Suprapubic skin (tissue), 4 donors: ENCODE results near the gene INTS11. TPM values are rescaled to one million over a fixed set of nuclear protein-coding genes. Genes with fewer than 3 reads are reported as not detected.

Experiments used
- DNase-seq, 2 donors: peaks; one replicate each; pipeline ENCODE4 v3.0.0-alpha.2; 2019; ENCODE audit warnings: low spot score in 2 of 2
- H3K27ac ChIP-seq: fragments of 200-600 bp; sonication (generic); one replicate; pipeline ENCODE4 v1.5.1; 2019
- H3K27me3 ChIP-seq: fragments of 200-600 bp; sonication (generic); one replicate; pipeline ENCODE4 v1.5.1; 2019
- H3K36me3 ChIP-seq: fragments of 200-600 bp; sonication (generic); one replicate; pipeline ENCODE4 v1.5.1; 2019
- H3K4me1 ChIP-seq: fragments of 200-600 bp; sonication (generic); one replicate; pipeline ENCODE4 v1.5.1; 2019
- H3K4me3 ChIP-seq: fragments of 200-600 bp; sonication (generic); one replicate; pipeline ENCODE4 v1.5.1; 2019; ENCODE audit warnings: mild to moderate bottlenecking
- H3K9me3 ChIP-seq: fragments of 200-600 bp; sonication (generic); one replicate; pipeline ENCODE4 v1.5.1; 2019
- CTCF ChIP-seq, 2 donors: fragments of 200-600 bp in 1 of 2; fragments of 450-650 bp in 1 of 2; sonication (generic) in 1 of 2; IDR thresholded peaks; one replicate each; pipeline ENCODE4 v1.5.1; 2016 to 2019; ENCODE audit warnings: antibody characterized with exemption in 2 of 2, mild to moderate bottlenecking in 1 of 2, moderate library complexity in 1 of 2
- EP300 ChIP-seq: sonication (generic); formaldehyde crosslinking; IDR thresholded peaks from one replicate; pipeline ENCODE4 v1.6.1; 2017; ENCODE audit warnings: antibody characterized with exemption
- POLR2A ChIP-seq, 2 donors: fragments of 450-650 bp; IDR thresholded peaks; one replicate each; pipeline ENCODE4 v1.6.1; 2017; ENCODE audit warnings: antibody characterized with exemption in 2 of 2, mild to moderate bottlenecking in 2 of 2, moderate library complexity in 2 of 2
- POLR2AphosphoS5 ChIP-seq, 3 donors: sonication (generic); formaldehyde crosslinking; IDR thresholded peaks; one replicate each; pipeline ENCODE4 v1.6.1; 2017; ENCODE audit warnings: antibody characterized with exemption in 3 of 3
- WGBS: methylation state at CpG from one replicate; pipeline ENCODE4 v1.1.5; 2018; 5-methylcytosine and 5-hydroxymethylcytosine counted together
- total RNA-seq, 4 donors: library from RNA; depleted of rRNA; stranded (reverse); fragments of >200 nt; gene quantifications; one replicate each; pipeline ENCODE4 v1.1.0, GENCODE V29; 2016

Gene INTS11
- total RNA-seq, 4 donors from 2014 or later: 105 to 242 (median 151) TPM

- peaks cover 44% of the 10 kb centered on the region for H3K4me1 ChIP-seq
- 21% methylated on average over 7 of the region's 31 CpGs for WGBS
These were observed 50.0 kb downstream of the INTS11 start for GRCh38 chr1:1274299-1274930.

GRCh38 chr1:1273512-1274298 lies 50.8 kb downstream of the INTS11 start, which contains the start of gene UBE2J2:
TSS of gene UBE2J2 (minus strand) at chr1:1273854. CDS start at chr1:1267992, 5,862 bp downstream.
- peak; percentile 96 to 98 for DNase-seq
- WGBS: 0% methylated on average over 11 of the region's 105 CpGs
- Histone ChIP-seq H3K27me3 (no peaks in the 10 kb centered on the region), H3K4me1 (peaks cover 44% of the 10 kb centered on the region), H3K4me3 (peak within 1 kb of the TSS; percentile 77), H3K27ac (peak within 1 kb of the TSS; percentile 85), H3K36me3 (peaks cover 2% of the 10 kb centered on the region), H3K9me3 (no peaks in the 10 kb centered on the region)
- TF ChIP-seq EP300: no peak
- peak in 1 of 3 donors; percentile 61 for TF ChIP-seq POLR2AphosphoS5 (IDR thresholded peaks at IDR 0.05)
- TF ChIP-seq POLR2A (IDR thresholded peaks at IDR 0.05): peak in 1 of 2 donors; percentile 48
- no peak for TF ChIP-seq CTCF (IDR thresholded peaks at IDR 0.05)

More at GRCh38 chr1:1274299-1274930, 50.0 kb downstream of the INTS11 start:
- Histone ChIP-seq H3K4me3 (peak overlapping the region; percentile 77), H3K27ac (peak overlapping the region; percentile 85), H3K27me3 (no peaks in the 10 kb centered on the region), H3K9me3 (no peaks in the 10 kb centered on the region), H3K36me3 (no peaks in the 10 kb centered on the region)
- DNase-seq: peak in 1 of 2 donors; percentile 62
- TF ChIP-seq CTCF (IDR thresholded peaks at IDR 0.05) (no peak), EP300 (no peak), POLR2AphosphoS5 (IDR thresholded peaks at IDR 0.05) (no peak), POLR2A (IDR thresholded peaks at IDR 0.05) (no peak)

GRCh38 chr1:1273209-1273511 lies 51.3 kb downstream of the INTS11 start:
- H3K4me1 ChIP-seq: peaks cover 44% of the 10 kb centered on the region
- peaks cover 8% of the 10 kb centered on the region for H3K36me3 ChIP-seq
- TF ChIP-seq POLR2A (IDR thresholded peaks at IDR 0.05) (no peak), POLR2AphosphoS5 (IDR thresholded peaks at IDR 0.05) (no peak), CTCF (IDR thresholded peaks at IDR 0.05) (no peak), EP300 (no peak)
- no peaks in the 10 kb centered on the region for H3K9me3 ChIP-seq
- no peaks in the 10 kb centered on the region for H3K27me3 ChIP-seq
- H3K4me3 ChIP-seq: peak overlapping the region; percentile 77
- peak in 1 of 2 donors; percentile 66 for DNase-seq
- no CpG with 5 or more reads among the region's 31 CpGs for WGBS
- peak overlapping the region; percentile 85 for H3K27ac ChIP-seq

- peak in 1 of 2 donors; percentile 70 for DNase-seq
- 41% methylated on average over 16 of the region's 43 CpGs for WGBS
- TF ChIP-seq POLR2AphosphoS5 (IDR thresholded peaks at IDR 0.05) (no peak), EP300 (no peak), CTCF (IDR thresholded peaks at IDR 0.05) (no peak), POLR2A (IDR thresholded peaks at IDR 0.05) (no peak)
These were observed 51.9 kb downstream of the INTS11 start for GRCh38 chr1:1272341-1273208.

More at GRCh38 chr1:1272341-1273208, 51.9 kb downstream of the INTS11 start:
- Histone ChIP-seq H3K9me3 (no peaks in the 10 kb centered on the region), H3K27me3 (no peaks in the 10 kb centered on the region), H3K36me3 (peaks cover 13% of the 10 kb centered on the region), H3K4me3 (peak overlapping the region; percentile 77), H3K4me1 (peaks cover 44% of the 10 kb centered on the region), H3K27ac (peak overlapping the region; percentile 85)
